ENCODE results near the gene KHSRP. TPM values are rescaled to one million over a fixed set of nuclear protein-coding genes. Genes with fewer than 3 reads are reported as not detected.

The KHSRP gene
- total RNA-seq, 2 experiments from 2014 or later, result 366 to 370 TPM

- POLR2A ChIA-PET, result interaction anchor here (0.6 to 1.3 kb wide), 3 partner anchors 13 to 33 kb away, joined by 3 to 6 read pairs (median 5); partner anchors contain the start of genes DENND1C and KHSRP
- Mint-ChIP-seq H3K9me3 (peaks cover 19% of the 10 kb centered on the region), H3K36me3 (ENCODE audit: low read depth) (peaks cover 32% of the 10 kb centered on the region), H3K27me3 (no peaks in the 10 kb centered on the region), H3K4me1 (ENCODE audit: low read depth) (peaks cover 19% of the 10 kb centered on the region), H3K4me3 (peak overlapping the region; percentile 79), H3K27ac (peak overlapping the region; percentile 75)
- CTCF ChIA-PET, result no interaction called here
- intact Hi-C loops (cut with micrococcal nuclease), result no loop called here
- TF ChIP-seq CTCF (IDR thresholded peaks at IDR 0.05), result no peak
- no peak for DNase-seq
- no peak for ATAC-seq
Measured at GRCh38 chr19:6457958-6458694, 33.5 kb upstream of the KHSRP start.

- Mint-ChIP-seq H3K36me3 (ENCODE audit: low read depth) (peaks cover 36% of the 10 kb centered on the region), H3K4me1 (ENCODE audit: low read depth) (peaks cover 16% of the 10 kb centered on the region), H3K4me3 (no peak overlapping the region), H3K9me3 (peaks cover 19% of the 10 kb centered on the region), H3K27me3 (no peaks in the 10 kb centered on the region), H3K27ac (no peak overlapping the region)
- CTCF ChIA-PET, result no interaction called here
- no peak for DNase-seq
- no peak for ATAC-seq
- POLR2A ChIA-PET, result no interaction called here
- no peak for TF ChIP-seq CTCF (IDR thresholded peaks at IDR 0.05)
- intact Hi-C loops (cut with micrococcal nuclease), result no loop called here
Measured at GRCh38 chr19:6455924-6456323, 31.3 kb upstream of the KHSRP start.

- H3K36me3 Mint-ChIP-seq (ENCODE audit: low read depth), result peaks cover 38% of the 10 kb centered on the region
- peaks cover 11% of the 10 kb centered on the region for H3K4me1 Mint-ChIP-seq (ENCODE audit: low read depth)
- intact Hi-C loops (cut with micrococcal nuclease), result no loop called here
- POLR2A ChIA-PET, result interaction anchor here (2.3 kb wide), 1 partner anchor 28 kb away, joined by 5 read pairs; no protein-coding TSS in a partner anchor
- H3K27ac Mint-ChIP-seq, result no peak overlapping the region
- DNase-seq (no peak), ATAC-seq (no peak)
- no peak for TF ChIP-seq CTCF (IDR thresholded peaks at IDR 0.05)
- CTCF ChIA-PET, result no interaction called here
- H3K4me3 Mint-ChIP-seq, result no peak overlapping the region
- no peaks in the 10 kb centered on the region for H3K27me3 Mint-ChIP-seq
- H3K9me3 Mint-ChIP-seq, result peaks cover 19% of the 10 kb centered on the region
Measured at GRCh38 chr19:6453951-6454565, 29.4 kb upstream of the KHSRP start.

GRCh38 chr19:6452899-6453298 lies 28.3 kb upstream of the KHSRP start:
- intact Hi-C loops (cut with micrococcal nuclease), result no loop called here
- ChIA-PET POLR2A (interaction anchor here (2.3 kb wide), 1 partner anchor 27 kb away, joined by 5 read pairs; no protein-coding TSS in a partner anchor), CTCF (no interaction called here)

More at GRCh38 chr19:6452899-6453298, 28.3 kb upstream of the KHSRP start:
- DNase-seq (no peak), ATAC-seq (no peak)
- peaks cover 19% of the 10 kb centered on the region for H3K9me3 Mint-ChIP-seq
- no peak for TF ChIP-seq CTCF (IDR thresholded peaks at IDR 0.05)
- H3K36me3 Mint-ChIP-seq (ENCODE audit: low read depth), result peaks cover 38% of the 10 kb centered on the region
- H3K27me3 Mint-ChIP-seq, result no peaks in the 10 kb centered on the region
- no peak overlapping the region for H3K27ac Mint-ChIP-seq
- no peak overlapping the region for H3K4me3 Mint-ChIP-seq
- H3K4me1 Mint-ChIP-seq (ENCODE audit: low read depth), result no peaks in the 10 kb centered on the region

Measured in activated CD8-positive, alpha-beta T cell treated with anti-CD3 and anti-CD28 coated beads for 36 hours (primary cell).